GM12878 (cell line): Measurements from ENCODE around the gene SPRN. TPM values are rescaled to one million over a fixed set of nuclear protein-coding genes. Genes with fewer than 3 reads are reported as not detected.
"Not testable (repeated sequence)": the region's sequence is repeated elsewhere in the genome, so short reads cannot be mapped to it uniquely, and the experiment has no call there.

ENCODE experiments used
- ATAC-seq: fragments of 200-7000 bp; cut with Tn5 transposase; 3 replicates; pipeline ENCODE4 v1.9.1; 2020; ENCODE audit warnings: mild to moderate bottlenecking, moderate library complexity
- Bru-seq: library from RNA; stranded (reverse); fragments of 400-500 nt; gene quantifications from one replicate; lab custom pipeline; 2021; lab: Mats Ljungman, UMichigan
- BruChase-seq, 2 experiments: library from RNA; stranded (reverse); fragments of 400-500 nt; gene quantifications; one replicate each; lab custom pipeline; 2021; lab: Mats Ljungman, UMichigan
- BruUV-seq: library from RNA; stranded (reverse); fragments of 400-500 nt; replicated peaks from 2 replicates; lab custom pipeline; 2021; lab: Mats Ljungman, UMichigan
- CTCF ChIA-PET: fragments of 300-600 bp; sonication (Branson Sonifier 250); formaldehyde crosslinking; extraction: SDS; loops from one replicate; lab custom pipeline; 2021; ENCODE audit warnings: inconsistent platforms; lab: Yijun Ruan, JAX
- POLR2A ChIA-PET: fragments of 350-600 bp; formaldehyde crosslinking; extraction: SDS; loops from one replicate; lab custom pipeline; 2021; ENCODE audit warnings: inconsistent platforms; lab: Charles Lee
- RAD21 ChIA-PET: fragments of 300-600 bp; sonication (Branson Sonifier 250); formaldehyde crosslinking; loops from one replicate; lab custom pipeline; 2023; ENCODE audit warnings: antibody characterized with exemption; ENCODE audit not compliant: unreplicated experiment; lab: Charles Lee
- SMC1A ChIA-PET: fragments of 300-600 bp; sonication (Branson Sonifier 250); formaldehyde crosslinking; loops from one replicate; lab custom pipeline; 2023; ENCODE audit not compliant: unreplicated experiment, uncharacterized antibody; lab: Charles Lee
- DNase-seq: peaks from one replicate; pipeline ENCODE4 v3.0.0-alpha.2; 2011; ENCODE audit warnings: low read depth, low spot score
- FAIRE-seq: peaks from 3 replicates; lab custom pipeline; 2011; peaks lifted over from hg19 to GRCh38; lab: Jason Lieb, UNC
- H2AFZ ChIP-seq: 2 replicates; pipeline ENCODE4 v1.6.0; 2011; ENCODE audit warnings: low read depth, low read length, control low read depth; ENCODE audit not compliant: control insufficient read depth
- H3K27ac ChIP-seq: 2 replicates; pipeline ENCODE4 v1.5.1; 2011; ENCODE audit warnings: control low read depth; ENCODE audit not compliant: control insufficient read depth, insufficient read depth
- H3K27me3 ChIP-seq, 2 experiments: replicated peaks in 1 of 2; 2 replicates each; pipeline versions ENCODE4 v1.6.0 to v1.6.1; 2011; ENCODE audit warnings: low read length in 1 of 2; ENCODE audit not compliant: control insufficient read depth in 2 of 2, insufficient read depth in 2 of 2
- H3K36me3 ChIP-seq, 2 experiments: 2 replicates each; pipeline ENCODE4 v1.5.1; 2011; ENCODE audit warnings: low read length in 1 of 2; ENCODE audit not compliant: control insufficient read depth in 2 of 2, insufficient read depth in 2 of 2
- H3K4me1 ChIP-seq: 2 replicates; pipeline ENCODE4 v1.6.1; 2011; ENCODE audit warnings: mild to moderate bottlenecking, low read length, moderate library complexity, mixed read lengths; ENCODE audit not compliant: control insufficient read depth, insufficient read depth
- H3K4me2 ChIP-seq: 2 replicates; pipeline ENCODE4 v1.6.0; 2011; ENCODE audit warnings: control low read depth; ENCODE audit not compliant: control insufficient read depth, insufficient read depth
- H3K4me3 ChIP-seq: fragments of 200-600 bp; sonication (generic); 2 replicates; pipeline ENCODE4 v1.5.1; 2016
- H3K79me2 ChIP-seq: 2 replicates; pipeline ENCODE4 v1.6.0; 2011; ENCODE audit warnings: low read length; ENCODE audit not compliant: control insufficient read depth, insufficient read depth
- H3K9ac ChIP-seq: 2 replicates; pipeline ENCODE4 v1.8.0; 2011; ENCODE audit warnings: low read length, control low read depth, mixed read lengths; ENCODE audit not compliant: control insufficient read depth, insufficient read depth
- H3K9me3 ChIP-seq: replicated peaks from 3 replicates; pipeline ENCODE4 v1.5.1; 2011; ENCODE audit warnings: mild to moderate bottlenecking, low read length; ENCODE audit not compliant: control insufficient read depth, insufficient read depth
- H4K20me1 ChIP-seq: 2 replicates; pipeline ENCODE4 v1.6.0; 2011; ENCODE audit not compliant: control insufficient read depth, insufficient read depth
- GABPA ChIP-seq: IDR thresholded peaks from 2 replicates; pipeline ENCODE4 v1.6.1; 2014; ENCODE audit warnings: antibody characterized with exemption, low read depth, mild to moderate bottlenecking, inconsistent platforms
- RBBP5 ChIP-seq: fragments of 200-600 bp; sonication (generic); conservative IDR thresholded peaks from 2 replicates; pipeline ENCODE4 v1.6.1; 2016
- WGBS: methylation state at CpG from one replicate; pipeline ENCODE4 v1.1.6; 2016; ENCODE audit warnings: low lambda C conversion rate; ENCODE audit not compliant: insufficient replicate concordance, insufficient coverage; ENCODE audit errors: missing lambda C conversion rate; 5-methylcytosine and 5-hydroxymethylcytosine counted together
- in situ Hi-C: fragments of 300-500 bp; cut with MboI; formaldehyde crosslinking; loops from 9 replicates; pipeline ENCODE4 v1.14.3; 2018; ENCODE audit warnings: mixed read lengths
- intact Hi-C: fragments of 100-400 bp; cut with micrococcal nuclease; formaldehyde crosslinking; loops from one replicate; pipeline ENCODE4 v1.14.2; 2022; ENCODE audit not compliant: unreplicated experiment
- long read RNA-seq, 2 experiments: library from polyadenylated mRNA; unstranded; transcript quantifications; one replicate each; pipeline ENCODE4 v2.0.0, GENCODE V29; 2019 to 2020
- polyA minus RNA-seq, 3 experiments: library from RNA; depleted of rRNA, polyadenylated mRNA; stranded (reverse); fragments of >200 nt; gene quantifications; 2 replicates each; pipeline ENCODE4 v1.2.3, GENCODE V29; 2011
- polyA plus RNA-seq, 11 experiments: library from polyadenylated mRNA; depleted of rRNA in 4 of 11; unstranded in 6 of 11; stranded (reverse) in 5 of 11; fragments of >200 nt; fragmentation: Nextera tagmentation in 4 of 11; fragmentation: Illumina TruSeq in 1 of 11; extraction: Ambion mirVana in 4 of 11; extraction: Trizol in 1 of 11; gene quantifications; 1 replicate in 1 of 11; 2 replicates in 10 of 11; pipeline versions ENCODE4 v1.2.1 to v1.2.3, GENCODE V29; 2011 to 2016; ENCODE audit warnings: inconsistent platforms in 2 of 11, missing spikeins in 2 of 11, low read depth in 1 of 11
- total RNA-seq, 4 experiments: library from RNA; depleted of rRNA in 3 of 4; stranded (reverse); fragments of >200 nt in 3 of 4; fragmentation: Illumina TruSeq in 1 of 4; extraction: Trizol in 1 of 4; gene quantifications; 2 replicates each; pipeline versions ENCODE4 v1.2.1 to v1.2.3, GENCODE V29; 2013 to 2021
- TF ChIP-seq, protein P1 (sequence below): fragments of 450-650 bp; IDR thresholded peaks from 2 replicates; pipeline ENCODE4 v1.6.1; 2017; ENCODE audit warnings: mild to moderate bottlenecking, moderate library complexity
- TF ChIP-seq, protein P2 (sequence below): fragments of 150-350 bp; IDR thresholded peaks from 2 replicates; pipeline ENCODE4 v1.6.1; 2014; ENCODE audit warnings: mild to moderate bottlenecking, low read depth, low read length

The SPRN gene, protein sequence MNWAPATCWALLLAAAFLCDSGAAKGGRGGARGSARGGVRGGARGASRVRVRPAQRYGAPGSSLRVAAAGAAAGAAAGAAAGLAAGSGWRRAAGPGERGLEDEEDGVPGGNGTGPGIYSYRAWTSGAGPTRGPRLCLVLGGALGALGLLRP
- not detected in 2 replicates for total RNA-seq (2013; cell fraction: nucleolus; rRNA removed)
- total RNA-seq (2014; rRNA removed) = not detected in 2 replicates
- total RNA-seq (2014; rRNA removed; fragmentation: Illumina TruSeq; extraction: Trizol) = not detected in 2 replicates
- total RNA-seq (2021) = not detected in 2 replicates
- 0.42 TPM for polyA plus RNA-seq (2011; ENCODE audit: low read depth)
- polyA plus RNA-seq (2011; rRNA removed) = not detected in 2 replicates
- polyA plus RNA-seq (2011; cell fraction: cytosol; rRNA removed) = not detected in 2 replicates
- polyA plus RNA-seq (2011; cell fraction: nucleus; rRNA removed) = not detected in 2 replicates
- 0.83 and 0.89 TPM in 2 replicates for polyA plus RNA-seq (2012)
- polyA plus RNA-seq (2014; fragmentation: Illumina TruSeq; extraction: Trizol) = not detected in 2 replicates
- polyA plus RNA-seq (2014; fragmentation: Nextera tagmentation; extraction: Ambion mirVana) = under 1 TPM; 0.03 to 0.15 TPM
- polyA plus RNA-seq (2014; rRNA removed) = not detected in 2 replicates
- under 1 TPM; 0.78 to 0.96 TPM for polyA plus RNA-seq (2016; fragmentation: Nextera tagmentation; extraction: Ambion mirVana)
- polyA minus RNA-seq (2011; rRNA and poly(A)+ RNA removed) = not detected in 2 replicates
- polyA minus RNA-seq (2011; cell fraction: cytosol; rRNA and poly(A)+ RNA removed) = not detected in 2 replicates
- polyA minus RNA-seq (2011; cell fraction: nucleus; rRNA and poly(A)+ RNA removed) = not detected in 2 replicates
- not detected for Bru-seq, nascent RNA
- not detected for BruChase-seq, experiment 1, labeled RNA remaining after a 6-hour chase
- BruChase-seq, experiment 2, labeled RNA remaining after a 2-hour chase = not detected
- long read RNA-seq, experiment 1 = 0 reads
- long read RNA-seq, experiment 2 = 0 reads

DNA sequence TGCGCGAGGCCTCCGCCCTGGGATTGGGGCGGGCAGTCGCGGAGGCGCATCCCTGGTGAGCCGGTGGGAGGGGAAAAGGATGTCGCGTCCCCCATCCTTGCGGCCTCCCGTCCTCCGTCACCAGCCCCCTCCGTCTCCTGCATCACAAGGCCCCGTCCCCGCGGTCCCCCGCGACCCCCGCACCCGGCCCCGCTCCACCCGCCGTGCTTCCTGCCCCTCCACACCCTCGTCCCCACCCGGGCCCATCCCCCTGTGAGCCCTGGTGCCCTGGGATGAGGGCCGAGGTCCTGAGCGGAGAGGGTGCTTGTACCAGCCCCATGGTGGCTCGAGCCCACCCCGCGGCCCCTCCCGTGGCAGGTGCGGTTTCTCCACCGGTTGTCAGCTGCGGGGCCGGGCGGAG is at the start of gene SPRN:
SPRN (minus strand) TSS at position 25 of the 400 bp plus-strand sequence. CDS start 944 bp downstream, outside the sequence.
- H3K27me3 ChIP-seq, FAIRE-seq, CTCF ChIA-PET, H3K4me1 ChIP-seq, SMC1A ChIA-PET, H3K79me2 ChIP-seq, H3K9me3 ChIP-seq, ATAC-seq, H2AFZ ChIP-seq, H4K20me1 ChIP-seq, intact Hi-C loops, RAD21 ChIA-PET, DNase-seq, POLR2A ChIA-PET, H3K4me3 ChIP-seq, H3K27ac ChIP-seq, H3K9ac ChIP-seq, BruUV-seq: not testable (repeated sequence)
- in situ Hi-C loops = loop anchor here (5.0 kb wide), 1 partner anchor 148 kb away; no protein-coding TSS in a partner anchor
- Histone ChIP-seq H3K4me2 (0 out of 2 replicates have a peak within 1 kb of the TSS, but pooled peaks have one; percentile 3), H3K36me3 (peaks cover 2 to 10% of the 10 kb centered on the region in 2 experiments; a peak in 2 of 4 replicates)
- no CpG with 5 or more reads among the region's 37 CpGs for WGBS

GRCh38 chr10:133474027-133474426 is 49.6 kb upstream of the SPRN start:
- H3K4me1 ChIP-seq = no peaks in the 10 kb centered on the region
- 0% methylated on average over 2 of the region's 2 CpGs for WGBS
- no peak overlapping the region for H3K4me3 ChIP-seq
- H3K9ac ChIP-seq = no peak overlapping the region
- no peaks in the 10 kb centered on the region for H4K20me1 ChIP-seq
- no peak overlapping the region for H3K4me2 ChIP-seq
- SMC1A ChIA-PET = no interaction called here
- H3K9me3 ChIP-seq = no peaks in the 10 kb centered on the region; the same call in 2 of the 3 replicates
- ATAC-seq = no peak
- CTCF ChIA-PET = no interaction called here
- intact Hi-C loops = no loop called here
- no peaks in the 10 kb centered on the region for H3K79me2 ChIP-seq
- no peak for FAIRE-seq
- POLR2A ChIA-PET = no interaction called here
- no peaks in the 10 kb centered on the region for H3K27me3 ChIP-seq
- BruUV-seq = no TSS peak
- RAD21 ChIA-PET = no interaction called here
- no peak overlapping the region for H3K27ac ChIP-seq
- H3K36me3 ChIP-seq = no peaks in the 10 kb centered on the region
- no peak overlapping the region for H2AFZ ChIP-seq
- in situ Hi-C loops = no loop called here
- DNase-seq = no peak
- TF ChIP-seq GABPA (no peak), RBBP5 (no peak)
- TF ChIP-seq, protein P1, sequence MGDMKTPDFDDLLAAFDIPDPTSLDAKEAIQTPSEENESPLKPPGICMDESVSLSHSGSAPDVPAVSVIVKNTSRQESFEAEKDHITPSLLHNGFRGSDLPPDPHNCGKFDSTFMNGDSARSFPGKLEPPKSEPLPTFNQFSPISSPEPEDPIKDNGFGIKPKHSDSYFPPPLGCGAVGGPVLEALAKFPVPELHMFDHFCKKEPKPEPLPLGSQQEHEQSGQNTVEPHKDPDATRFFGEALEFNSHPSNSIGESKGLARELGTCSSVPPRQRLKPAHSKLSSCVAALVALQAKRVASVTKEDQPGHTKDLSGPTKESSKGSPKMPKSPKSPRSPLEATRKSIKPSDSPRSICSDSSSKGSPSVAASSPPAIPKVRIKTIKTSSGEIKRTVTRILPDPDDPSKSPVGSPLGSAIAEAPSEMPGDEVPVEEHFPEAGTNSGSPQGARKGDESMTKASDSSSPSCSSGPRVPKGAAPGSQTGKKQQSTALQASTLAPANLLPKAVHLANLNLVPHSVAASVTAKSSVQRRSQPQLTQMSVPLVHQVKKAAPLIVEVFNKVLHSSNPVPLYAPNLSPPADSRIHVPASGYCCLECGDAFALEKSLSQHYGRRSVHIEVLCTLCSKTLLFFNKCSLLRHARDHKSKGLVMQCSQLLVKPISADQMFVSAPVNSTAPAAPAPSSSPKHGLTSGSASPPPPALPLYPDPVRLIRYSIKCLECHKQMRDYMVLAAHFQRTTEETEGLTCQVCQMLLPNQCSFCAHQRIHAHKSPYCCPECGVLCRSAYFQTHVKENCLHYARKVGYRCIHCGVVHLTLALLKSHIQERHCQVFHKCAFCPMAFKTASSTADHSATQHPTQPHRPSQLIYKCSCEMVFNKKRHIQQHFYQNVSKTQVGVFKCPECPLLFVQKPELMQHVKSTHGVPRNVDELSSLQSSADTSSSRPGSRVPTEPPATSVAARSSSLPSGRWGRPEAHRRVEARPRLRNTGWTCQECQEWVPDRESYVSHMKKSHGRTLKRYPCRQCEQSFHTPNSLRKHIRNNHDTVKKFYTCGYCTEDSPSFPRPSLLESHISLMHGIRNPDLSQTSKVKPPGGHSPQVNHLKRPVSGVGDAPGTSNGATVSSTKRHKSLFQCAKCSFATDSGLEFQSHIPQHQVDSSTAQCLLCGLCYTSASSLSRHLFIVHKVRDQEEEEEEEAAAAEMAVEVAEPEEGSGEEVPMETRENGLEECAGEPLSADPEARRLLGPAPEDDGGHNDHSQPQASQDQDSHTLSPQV = no peak
- TF ChIP-seq, protein P2, sequence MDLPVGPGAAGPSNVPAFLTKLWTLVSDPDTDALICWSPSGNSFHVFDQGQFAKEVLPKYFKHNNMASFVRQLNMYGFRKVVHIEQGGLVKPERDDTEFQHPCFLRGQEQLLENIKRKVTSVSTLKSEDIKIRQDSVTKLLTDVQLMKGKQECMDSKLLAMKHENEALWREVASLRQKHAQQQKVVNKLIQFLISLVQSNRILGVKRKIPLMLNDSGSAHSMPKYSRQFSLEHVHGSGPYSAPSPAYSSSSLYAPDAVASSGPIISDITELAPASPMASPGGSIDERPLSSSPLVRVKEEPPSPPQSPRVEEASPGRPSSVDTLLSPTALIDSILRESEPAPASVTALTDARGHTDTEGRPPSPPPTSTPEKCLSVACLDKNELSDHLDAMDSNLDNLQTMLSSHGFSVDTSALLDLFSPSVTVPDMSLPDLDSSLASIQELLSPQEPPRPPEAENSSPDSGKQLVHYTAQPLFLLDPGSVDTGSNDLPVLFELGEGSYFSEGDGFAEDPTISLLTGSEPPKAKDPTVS = no peak
